H1 (cell line): ENCODE results near the gene JAG2. TPM values are rescaled to one million over a fixed set of nuclear protein-coding genes. Genes with fewer than 3 reads are reported as not detected.

ENCODE experiments used
- CTCF ChIA-PET: fragments of 300-600 bp; sonication (Branson Sonifier 250); formaldehyde crosslinking; loops from one replicate; lab custom pipeline; 2021; ENCODE audit not compliant: partially characterized antibody; lab: Charles Lee
- POLR2A ChIA-PET: fragments of 300-600 bp; sonication (Branson Sonifier 250); formaldehyde crosslinking; loops from one replicate; lab custom pipeline; 2021; ENCODE audit warnings: inconsistent platforms; ENCODE audit not compliant: partially characterized antibody; lab: Charles Lee
- DNase-seq, 2 experiments: peaks; one replicate each; pipeline versions ENCODE4 v3.0.0 to v3.0.0-alpha.2; 2010 to 2022; ENCODE audit warnings: low spot score in 2 of 2, low read depth in 1 of 2, mixed read lengths in 1 of 2
- FAIRE-seq: peaks from 2 replicates; lab custom pipeline; 2011; peaks lifted over from hg19 to GRCh38; lab: Jason Lieb, UNC
- H2AFZ ChIP-seq: 2 replicates; pipeline ENCODE4 v1.8.1; 2012; ENCODE audit warnings: low read length, inconsistent platforms
- H2AK5ac ChIP-seq: 2 replicates; pipeline ENCODE4 v1.6.1; 2013; ENCODE audit warnings: low read depth, low read length
- H2BK120ac ChIP-seq: replicated peaks from 2 replicates; pipeline ENCODE3; 2013; ENCODE audit warnings: low read depth, low read length, inconsistent platforms
- H2BK12ac ChIP-seq: 2 replicates; pipeline ENCODE4 v1.6.1; 2013; ENCODE audit warnings: low read depth, low read length
- H2BK15ac ChIP-seq: 2 replicates; pipeline ENCODE4 v1.6.1; 2013; ENCODE audit warnings: low read length
- H2BK20ac ChIP-seq: 2 replicates; pipeline ENCODE4 v1.6.1; 2013; ENCODE audit warnings: low read length
- H2BK5ac ChIP-seq: 2 replicates; pipeline ENCODE4 v1.6.1; 2013; ENCODE audit warnings: low read depth, low read length
- H3K14ac ChIP-seq: 2 replicates; pipeline ENCODE4 v1.6.1; 2013; ENCODE audit warnings: inconsistent platforms; ENCODE audit not compliant: insufficient read length
- H3K18ac ChIP-seq: 2 replicates; pipeline ENCODE4 v1.6.1; 2013; ENCODE audit warnings: low read length; ENCODE audit errors: extremely low read depth
- H3K23ac ChIP-seq: 2 replicates; pipeline ENCODE4 v1.6.1; 2013; ENCODE audit warnings: inconsistent platforms; ENCODE audit not compliant: insufficient read length
- H3K23me2 ChIP-seq: 2 replicates; pipeline ENCODE4 v1.6.1; 2013; ENCODE audit warnings: low read depth, low read length
- H3K27ac ChIP-seq: 2 replicates; pipeline ENCODE4 v1.6.1; 2011; ENCODE audit warnings: low read depth, low read length, inconsistent platforms
- H3K27me3 ChIP-seq, 4 experiments: replicated peaks in 1 of 4; 1 replicate in 1 of 4; 2 replicates in 3 of 4; pipeline versions ENCODE4 v1.6.1 to v1.8.1; 2011 to 2013; ENCODE audit warnings: low read length in 3 of 4, mild to moderate bottlenecking in 3 of 4, inconsistent platforms in 2 of 4, mixed read lengths in 2 of 4, moderate library complexity in 1 of 4; ENCODE audit not compliant: control insufficient read depth in 3 of 4, insufficient read depth in 3 of 4; ENCODE audit errors: extremely low read depth in 1 of 4
- H3K36me3 ChIP-seq, 4 experiments: 2 replicates each; pipeline versions ENCODE4 v1.6.1 to v1.8.1; 2011 to 2013; ENCODE audit warnings: mild to moderate bottlenecking in 4 of 4, low read length in 3 of 4, moderate library complexity in 2 of 4, control low read depth in 1 of 4, inconsistent platforms in 1 of 4; ENCODE audit not compliant: insufficient read depth in 4 of 4, control insufficient read depth in 2 of 4
- H3K4ac ChIP-seq: replicated peaks from 2 replicates; pipeline ENCODE3; 2013; ENCODE audit warnings: low read length, low read depth, mixed read lengths, inconsistent platforms; ENCODE audit not compliant: insufficient read length
- H3K4me1 ChIP-seq, 4 experiments: replicated peaks in 1 of 4; 1 replicate in 1 of 4; 2 replicates in 3 of 4; pipeline versions ENCODE4 v1.6.1 to v1.8.1; 2011 to 2013; ENCODE audit warnings: low read length in 3 of 4, inconsistent platforms in 2 of 4, mixed read lengths in 1 of 4; ENCODE audit not compliant: insufficient read depth in 4 of 4, control insufficient read depth in 3 of 4
- H3K4me2 ChIP-seq, 2 experiments: 2 replicates each; pipeline versions ENCODE4 v1.6.1 to v1.8.1; 2011 to 2013; ENCODE audit warnings: low read depth in 2 of 2, low read length in 2 of 2, control low read depth in 1 of 2, inconsistent platforms in 1 of 2, mild to moderate bottlenecking in 1 of 2; ENCODE audit not compliant: insufficient read depth in 1 of 2
- H3K4me3 ChIP-seq, 4 experiments: fragments of 200-600, 300-600 bp in 1 of 4; sonication (generic), shearing (Covaris generic), sonication (Bioruptor Twin) in 1 of 4; 2 replicates each; pipeline versions ENCODE4 v1.5.1 to v1.8.1; 2011 to 2016; ENCODE audit warnings: low read length in 4 of 4, low read depth in 3 of 4, control low read depth in 2 of 4, inconsistent platforms in 2 of 4, mild to moderate bottlenecking in 2 of 4, mixed read lengths in 1 of 4, moderate library complexity in 1 of 4; ENCODE audit not compliant: insufficient read depth in 2 of 4; ENCODE audit errors: extremely low read depth in 1 of 4
- H3K56ac ChIP-seq: replicated peaks from 2 replicates; pipeline ENCODE3; 2013; ENCODE audit warnings: low read depth, mild to moderate bottlenecking, mixed read lengths, low read length, inconsistent platforms; ENCODE audit not compliant: insufficient read length
- H3K79me1 ChIP-seq: 2 replicates; pipeline ENCODE4 v1.6.1; 2013; ENCODE audit warnings: low read depth, low read length, control low read depth
- H3K79me2 ChIP-seq, 2 experiments: 2 replicates each; pipeline versions ENCODE4 v1.6.1 to v1.8.1; 2012 to 2013; ENCODE audit warnings: low read length in 2 of 2, mild to moderate bottlenecking in 2 of 2, inconsistent platforms in 1 of 2; ENCODE audit not compliant: insufficient read depth in 2 of 2, control insufficient read depth in 1 of 2
- H3K9ac ChIP-seq, 4 experiments: replicated peaks in 1 of 4; 1 replicate in 1 of 4; 2 replicates in 3 of 4; pipeline versions ENCODE4 v1.6.1 to v1.8.1; 2011 to 2013; ENCODE audit warnings: low read depth in 3 of 4, low read length in 3 of 4, control low read depth in 2 of 4, mild to moderate bottlenecking in 2 of 4, moderate library complexity in 2 of 4, inconsistent platforms in 1 of 4; ENCODE audit errors: extremely low read depth in 1 of 4
- H3K9me3 ChIP-seq, 2 experiments: 2 replicates each; pipeline versions ENCODE4 v1.6.1 to v1.8.1; 2012 to 2013; ENCODE audit warnings: mild to moderate bottlenecking in 2 of 2, moderate library complexity in 2 of 2, control low read depth in 1 of 2, inconsistent platforms in 1 of 2, low read depth in 1 of 2, low read length in 1 of 2, mixed read lengths in 1 of 2; ENCODE audit not compliant: insufficient read depth in 2 of 2
- H4K20me1 ChIP-seq, 2 experiments: replicated peaks in 1 of 2; 2 replicates each; pipeline versions ENCODE3 to v1.8.1; 2011 to 2013; ENCODE audit warnings: inconsistent platforms in 2 of 2, low read length in 2 of 2, mild to moderate bottlenecking in 1 of 2; ENCODE audit not compliant: insufficient read depth in 2 of 2, control insufficient read depth in 1 of 2
- H4K5ac ChIP-seq: 2 replicates; pipeline ENCODE4 v1.6.1; 2013; ENCODE audit warnings: low read length, low read depth, mixed read lengths, inconsistent platforms; ENCODE audit not compliant: insufficient read length
- H4K8ac ChIP-seq: 2 replicates; pipeline ENCODE4 v1.8.0; 2013; ENCODE audit warnings: mild to moderate bottlenecking, moderate library complexity, low read length, inconsistent platforms; ENCODE audit not compliant: insufficient read depth; ENCODE audit errors: extremely low read depth
- H4K91ac ChIP-seq: replicated peaks from 2 replicates; pipeline ENCODE3; 2013; ENCODE audit warnings: low read length, mixed read lengths, inconsistent platforms; ENCODE audit not compliant: insufficient read length
- FOSL1 ChIP-seq: IDR thresholded peaks from 2 replicates; pipeline ENCODE4 v1.6.1; 2011; ENCODE audit warnings: mild to moderate bottlenecking, low read depth, low read length, moderate library complexity; ENCODE audit not compliant: insufficient read depth
- KDM4A ChIP-seq: IDR thresholded peaks from one replicate; pipeline ENCODE4 v1.7.1; 2012; ENCODE audit warnings: low read depth, mild to moderate bottlenecking, moderate library complexity, low read length, inconsistent platforms; ENCODE audit not compliant: severe bottlenecking
- MAFK ChIP-seq: IDR thresholded peaks from 2 replicates; pipeline ENCODE4 v1.6.1; 2012; ENCODE audit warnings: low read depth, mild to moderate bottlenecking, improper control_type of control experiment, low read length
- NRF1 ChIP-seq: IDR thresholded peaks from 2 replicates; pipeline ENCODE4 v1.6.1; 2011; ENCODE audit warnings: mild to moderate bottlenecking, low read depth, low read length, improper control_type of control experiment
- WGBS, 2 experiments: shearing (Covaris generic) in 1 of 2; methylation state at CpG; one replicate each; pipeline versions ENCODE4 v1.1.6 to v1.1.7; 2013 to 2015; ENCODE audit warnings: low lambda C conversion rate in 2 of 2, mixed read lengths in 2 of 2, inconsistent platforms in 1 of 2, low coverage in 1 of 2, missing lambda C conversion rate in 1 of 2; ENCODE audit not compliant: insufficient replicate concordance in 2 of 2, insufficient coverage in 1 of 2, insufficient read length in 1 of 2; ENCODE audit errors: extremely low coverage in 1 of 2, missing lambda C conversion rate in 1 of 2; 5-methylcytosine and 5-hydroxymethylcytosine counted together
- polyA plus RNA-seq, 7 experiments: library from polyadenylated mRNA; depleted of rRNA in 3 of 7; stranded (reverse) in 5 of 7; unstranded in 2 of 7; fragments of >200 nt in 5 of 7; fragments of 200-250 nt in 2 of 7; gene quantifications; 1 replicate in 5 of 7; 2 replicates in 1 of 7; 4 replicates in 1 of 7; pipeline versions ENCODE4 v1.2.1 to v1.2.3, GENCODE V29; 2011 to 2013; ENCODE audit warnings: missing spikeins in 2 of 7, mixed read lengths in 2 of 7
- total RNA-seq: library from RNA; stranded (reverse); fragmentation: NEBNext Ultra II Directional; extraction: Animal tissue kit (Norgen Biotek cat#: 25700); gene quantifications from 2 replicates; pipeline ENCODE4 v1.2.1, GENCODE V29; 2021
- TF ChIP-seq, protein P1 (sequence below), 3 experiments: IDR thresholded peaks; 1 replicate in 2 of 3; 2 replicates in 1 of 3; pipeline versions ENCODE4 v1.5.1 to v1.6.1; 2011; ENCODE audit warnings: low read length in 3 of 3, mild to moderate bottlenecking in 3 of 3, inconsistent platforms in 2 of 3, low read depth in 1 of 3, moderate library complexity in 1 of 3; ENCODE audit not compliant: insufficient read depth in 1 of 3; ENCODE audit errors: control extremely low read depth in 1 of 3

Gene JAG2
- total and polyA plus RNA-seq, 2 of the 8 experiments (the other 6 are each of a cell fraction or from before 2014, with no cell fraction given) = 2.8 to 6.2 TPM

DNA sequence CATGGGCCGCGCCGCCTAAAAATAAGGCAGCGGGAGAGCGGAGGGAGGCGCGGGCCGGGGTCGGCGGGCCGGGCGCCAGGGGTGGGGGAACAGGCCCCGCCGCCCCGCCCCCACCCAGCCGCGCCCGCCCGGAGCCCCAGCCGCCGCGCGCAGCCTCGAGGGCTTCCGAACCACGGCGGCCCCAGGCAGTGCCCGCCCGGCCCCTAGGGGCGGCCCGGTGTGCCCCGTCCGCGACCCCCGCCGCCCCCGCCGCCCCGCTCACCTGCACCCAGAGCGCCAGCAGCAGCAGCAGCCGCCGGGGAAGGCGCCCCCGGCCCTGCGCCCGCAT is 519 bp downstream of the JAG2 start:
- DNase-seq = no peak
- H2AFZ ChIP-seq = no peak overlapping the region

More for the DNA sequence above, 519 bp downstream of the JAG2 start:
- no peak overlapping the region for H3K56ac ChIP-seq
- H3K4me2 ChIP-seq = peak overlapping the region; percentile 81 to 90
- no peaks in the 10 kb centered on the region for H3K9me3 ChIP-seq
- H3K9ac ChIP-seq = no peak overlapping the region
- no peak overlapping the region for H3K14ac ChIP-seq
- no peaks in the 10 kb centered on the region for H3K36me3 ChIP-seq
- no peak overlapping the region for H4K91ac ChIP-seq
- ChIA-PET CTCF (interaction anchor here (0.5 to 4.7 kb wide), 12 partner anchors 11 to 260 kb away, joined by 3 to 27 read pairs (median 4); partner anchors contain the start of genes CDCA4 and PACS2), POLR2A (no interaction called here)
- H4K20me1 ChIP-seq = peaks cover 7 to 21% of the 10 kb centered on the region in 2 experiments
- no peak overlapping the region for H4K8ac ChIP-seq
- H2BK120ac ChIP-seq = no peak overlapping the region
- no peak overlapping the region for H2BK12ac ChIP-seq
- H3K79me1 ChIP-seq = peaks cover 2% of the 10 kb centered on the region; the same call in 1 of the 2 replicates
- no CpG with 5 or more reads among the region's 46 CpGs for WGBS, 2 experiments
- no peak overlapping the region for H2AK5ac ChIP-seq
- no peak overlapping the region for H2BK15ac ChIP-seq
- H3K27ac ChIP-seq = no peak overlapping the region
- peaks cover 0 to 6% (median 3%) of the 10 kb centered on the region in 4 experiments; a peak in 6 of 7 replicates for H3K4me1 ChIP-seq
- H3K27me3 ChIP-seq = peaks cover 9 to 26% (median 18%) of the 10 kb centered on the region in 4 experiments
- FAIRE-seq = no peak
- H3K4ac ChIP-seq = no peak overlapping the region
- H3K23me2 ChIP-seq = peaks cover 4% of the 10 kb centered on the region; the same call in 1 of the 2 replicates
- TF ChIP-seq FOSL1 (no peak), NRF1 (no peak), MAFK (no peak), KDM4A (peak; percentile 31)
- TF ChIP-seq, protein P1, sequence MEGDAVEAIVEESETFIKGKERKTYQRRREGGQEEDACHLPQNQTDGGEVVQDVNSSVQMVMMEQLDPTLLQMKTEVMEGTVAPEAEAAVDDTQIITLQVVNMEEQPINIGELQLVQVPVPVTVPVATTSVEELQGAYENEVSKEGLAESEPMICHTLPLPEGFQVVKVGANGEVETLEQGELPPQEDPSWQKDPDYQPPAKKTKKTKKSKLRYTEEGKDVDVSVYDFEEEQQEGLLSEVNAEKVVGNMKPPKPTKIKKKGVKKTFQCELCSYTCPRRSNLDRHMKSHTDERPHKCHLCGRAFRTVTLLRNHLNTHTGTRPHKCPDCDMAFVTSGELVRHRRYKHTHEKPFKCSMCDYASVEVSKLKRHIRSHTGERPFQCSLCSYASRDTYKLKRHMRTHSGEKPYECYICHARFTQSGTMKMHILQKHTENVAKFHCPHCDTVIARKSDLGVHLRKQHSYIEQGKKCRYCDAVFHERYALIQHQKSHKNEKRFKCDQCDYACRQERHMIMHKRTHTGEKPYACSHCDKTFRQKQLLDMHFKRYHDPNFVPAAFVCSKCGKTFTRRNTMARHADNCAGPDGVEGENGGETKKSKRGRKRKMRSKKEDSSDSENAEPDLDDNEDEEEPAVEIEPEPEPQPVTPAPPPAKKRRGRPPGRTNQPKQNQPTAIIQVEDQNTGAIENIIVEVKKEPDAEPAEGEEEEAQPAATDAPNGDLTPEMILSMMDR (IDR thresholded peaks at IDR 0.05; ENCODE audit: control extremely low read depth in 1 of 3, insufficient read depth in 1 of 3, low read depth in 1 of 3, low read length in 3 of 3) = no peak
- no peak overlapping the region for H3K18ac ChIP-seq
- no peak overlapping the region for H2BK5ac ChIP-seq
- H3K23ac ChIP-seq = no peak overlapping the region
- no peak overlapping the region for H2BK20ac ChIP-seq
- H4K5ac ChIP-seq = no peak overlapping the region
- peak overlapping the region; percentile 23 to 59 (median 31); a peak in 6 of 8 replicates for H3K4me3 ChIP-seq
- H3K79me2 ChIP-seq = no peaks in the 10 kb centered on the region
